ENCODE measurements around the gene HSF5.
A peak's percentile ranks its signal among the peaks of the same experiment; 100 is the strongest.

HSF5 gene

GRCh38 chr17:58421711-58422110 lies 66.5 kb downstream of the HSF5 start:
- H2BK12ac ChIP-seq (ENCODE audit: low read length) = no peak overlapping the region
- no peak overlapping the region for H2AFZ ChIP-seq (ENCODE audit: insufficient read depth, low read length, poor library complexity)
- no peak overlapping the region for H4K91ac ChIP-seq (ENCODE audit: low read depth, low read length)
- H3K27me3 ChIP-seq (ENCODE audit: insufficient read depth, low read length) = no peaks in the 10 kb centered on the region
- no peak overlapping the region for H4K12ac ChIP-seq (ENCODE audit: low read depth, low read length)
- DNase-seq = no peak
- H3K4me3 ChIP-seq (ENCODE audit: low read depth, low read length) = no peak overlapping the region
- H3K79me1 ChIP-seq (ENCODE audit: low read length) = peaks cover 1% of the 10 kb centered on the region
- H3K36me3 ChIP-seq (ENCODE audit: control insufficient read depth in 1 of 2, insufficient read depth in 2 of 2, low read length in 2 of 2) = no peaks in the 10 kb centered on the region
- H3K14ac ChIP-seq (ENCODE audit: low read length) = no peak overlapping the region
- no peak overlapping the region for H2BK120ac ChIP-seq (ENCODE audit: insufficient read depth, low read length, poor library complexity)
- no peaks in the 10 kb centered on the region for H3K4me1 ChIP-seq (ENCODE audit: control insufficient read depth in 1 of 2, insufficient read depth in 2 of 2, low read length in 2 of 2)
- no peak overlapping the region for H4K8ac ChIP-seq (ENCODE audit: low read depth, low read length)
- no peak overlapping the region for H3K4me2 ChIP-seq (ENCODE audit: low read length)
- no peak overlapping the region for H3K4ac ChIP-seq (ENCODE audit: low read depth, low read length)
- no peaks in the 10 kb centered on the region for H3K9me3 ChIP-seq (ENCODE audit: insufficient read depth, low read depth, low read length)
- no peaks in the 10 kb centered on the region for H3K79me2 ChIP-seq (ENCODE audit: control insufficient read depth, insufficient read depth, low read length, poor library complexity)
- no CpG with 5 or more reads among the region's 1 CpG for WGBS (ENCODE audit: extremely low coverage, insufficient coverage, insufficient read length)
- H2BK5ac ChIP-seq (ENCODE audit: low read depth, low read length, poor library complexity) = no peak overlapping the region
- no peak overlapping the region for H3K18ac ChIP-seq (ENCODE audit: low read length)
- H3K27ac ChIP-seq (ENCODE audit: low read depth, low read length) = no peak overlapping the region
- peak overlapping the region; percentile 61 for H3K23ac ChIP-seq (ENCODE audit: low read length)
- H2AK5ac ChIP-seq (ENCODE audit: low read length) = no peak overlapping the region
- no peak overlapping the region for H3K9ac ChIP-seq (ENCODE audit: low read length)

DNA sequence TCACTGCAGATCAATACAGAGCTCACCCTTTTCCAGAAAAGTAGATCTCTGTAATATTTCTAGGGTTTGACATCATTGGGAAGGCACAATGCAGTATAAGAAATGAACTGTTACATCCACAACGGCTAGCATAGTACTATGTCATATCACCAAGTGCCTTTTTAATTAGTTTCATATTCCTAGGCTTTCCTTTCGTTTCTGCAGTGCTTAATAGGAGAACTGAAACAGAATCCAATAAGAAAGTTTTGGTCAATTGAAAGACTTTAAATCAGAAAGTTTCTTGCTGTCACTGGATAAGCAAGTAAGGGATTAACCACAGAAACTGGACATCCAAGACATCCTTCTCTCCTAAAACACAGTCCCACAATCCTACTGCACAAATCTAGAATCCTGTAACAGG lies 67.4 kb downstream of the HSF5 start:
- Histone ChIP-seq H2BK120ac (ENCODE audit: insufficient read depth, low read length, poor library complexity) (no peak overlapping the region), H3K36me3 (ENCODE audit: control insufficient read depth in 1 of 2, insufficient read depth in 2 of 2, low read length in 2 of 2) (no peaks in the 10 kb centered on the region), H3K18ac (ENCODE audit: low read length) (no peak overlapping the region), H4K8ac (ENCODE audit: low read depth, low read length) (no peak overlapping the region), H3K9me3 (ENCODE audit: insufficient read depth, low read depth, low read length) (no peaks in the 10 kb centered on the region), H3K27me3 (ENCODE audit: insufficient read depth, low read length) (no peaks in the 10 kb centered on the region), H3K4me1 (ENCODE audit: control insufficient read depth in 1 of 2, insufficient read depth in 2 of 2, low read length in 2 of 2) (no peaks in the 10 kb centered on the region), H3K79me1 (ENCODE audit: low read length) (peaks cover 1% of the 10 kb centered on the region), H3K4ac (ENCODE audit: low read depth, low read length) (no peak overlapping the region), H3K14ac (ENCODE audit: low read length) (no peak overlapping the region), H3K27ac (ENCODE audit: low read depth, low read length) (no peak overlapping the region), H4K12ac (ENCODE audit: low read depth, low read length) (no peak overlapping the region), H3K4me2 (ENCODE audit: low read length) (no peak overlapping the region), H3K4me3 (ENCODE audit: low read depth, low read length) (no peak overlapping the region), H3K79me2 (ENCODE audit: control insufficient read depth, insufficient read depth, low read length, poor library complexity) (no peaks in the 10 kb centered on the region), H3K23ac (ENCODE audit: low read length) (no peak overlapping the region), H2AK5ac (ENCODE audit: low read length) (no peak overlapping the region), H2BK12ac (ENCODE audit: low read length) (no peak overlapping the region), H4K91ac (ENCODE audit: low read depth, low read length) (no peak overlapping the region), H3K9ac (ENCODE audit: low read length) (no peak overlapping the region), H2BK5ac (ENCODE audit: low read depth, low read length, poor library complexity) (no peak overlapping the region), H2AFZ (ENCODE audit: insufficient read depth, low read length, poor library complexity) (no peak overlapping the region)
- no CpG with 5 or more reads among the region's 2 CpGs for WGBS (ENCODE audit: extremely low coverage, insufficient coverage, insufficient read length)
- DNase-seq = no peak

GRCh38 chr17:58417300-58418092 lies 70.7 kb downstream of the HSF5 start, which contains the start of gene RNF43:
Gene RNF43 (minus strand): TSS chr17:58417534. CDS start chr17:58415577, 1,957 bp downstream.
- Histone ChIP-seq H3K23ac (ENCODE audit: low read length) (no peak within 1 kb of the TSS), H3K27ac (ENCODE audit: low read depth, low read length) (peak within 1 kb of the TSS; percentile 23), H2AFZ (ENCODE audit: insufficient read depth, low read length, poor library complexity) (no peak within 1 kb of the TSS), H3K9ac (ENCODE audit: low read length) (no peak within 1 kb of the TSS), H2BK12ac (ENCODE audit: low read length) (no peak within 1 kb of the TSS), H3K9me3 (ENCODE audit: insufficient read depth, low read depth, low read length) (no peaks in the 10 kb centered on the region), H3K79me2 (ENCODE audit: control insufficient read depth, insufficient read depth, low read length, poor library complexity) (no peaks in the 10 kb centered on the region), H4K12ac (ENCODE audit: low read depth, low read length) (no peak within 1 kb of the TSS), H2BK120ac (ENCODE audit: insufficient read depth, low read length, poor library complexity) (no peak within 1 kb of the TSS), H3K4me1 (ENCODE audit: control insufficient read depth in 1 of 2, insufficient read depth in 2 of 2, low read length in 2 of 2) (peaks cover 3% of the 10 kb centered on the region in 2 experiments), H3K79me1 (ENCODE audit: low read length) (peaks cover 1% of the 10 kb centered on the region), H3K18ac (ENCODE audit: low read length) (no peak within 1 kb of the TSS), H2AK5ac (ENCODE audit: low read length) (no peak within 1 kb of the TSS), H4K8ac (ENCODE audit: low read depth, low read length) (no peak within 1 kb of the TSS), H3K4me2 (ENCODE audit: low read length) (peak within 1 kb of the TSS; percentile 75), H3K4ac (ENCODE audit: low read depth, low read length) (no peak within 1 kb of the TSS), H3K27me3 (ENCODE audit: insufficient read depth, low read length) (no peaks in the 10 kb centered on the region), H3K4me3 (ENCODE audit: low read depth, low read length) (no peak within 1 kb of the TSS), H3K36me3 (ENCODE audit: control insufficient read depth in 1 of 2, insufficient read depth in 2 of 2, low read length in 2 of 2) (no peaks in the 10 kb centered on the region), H4K91ac (ENCODE audit: low read depth, low read length) (no peak within 1 kb of the TSS), H3K14ac (ENCODE audit: low read length) (peak within 1 kb of the TSS; percentile 51), H2BK5ac (ENCODE audit: low read depth, low read length, poor library complexity) (peak within 1 kb of the TSS; percentile 19)
- no CpG with 5 or more reads among the region's 8 CpGs for WGBS (ENCODE audit: extremely low coverage, insufficient coverage, insufficient read length)
- DNase-seq = peak; percentile 93

DNA sequence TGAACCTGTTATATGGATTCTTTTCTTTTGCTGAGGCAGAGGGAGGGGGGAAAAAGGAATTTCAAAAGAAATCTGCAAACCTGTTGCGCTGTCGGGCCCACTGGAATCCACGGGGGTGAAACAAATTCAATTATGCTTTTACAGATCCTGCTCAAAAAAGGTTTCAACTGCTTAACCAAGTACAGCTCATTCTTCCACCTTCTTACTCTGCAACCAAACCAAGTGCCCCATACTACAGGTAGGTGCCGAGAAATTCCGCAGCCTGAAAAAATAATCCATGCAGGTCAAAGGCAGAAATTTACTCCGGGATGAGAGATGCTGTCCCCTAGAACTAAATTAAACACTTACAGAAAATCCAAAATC lies 71.3 kb downstream of the HSF5 start:
- Histone ChIP-seq H3K18ac (ENCODE audit: low read length) (no peak overlapping the region), H3K36me3 (ENCODE audit: control insufficient read depth in 1 of 2, insufficient read depth in 2 of 2, low read length in 2 of 2) (no peaks in the 10 kb centered on the region), H3K14ac (ENCODE audit: low read length) (peak overlapping the region; percentile 51), H4K12ac (ENCODE audit: low read depth, low read length) (no peak overlapping the region), H3K27ac (ENCODE audit: low read depth, low read length) (peak overlapping the region; percentile 23), H3K9ac (ENCODE audit: low read length) (no peak overlapping the region), H2BK12ac (ENCODE audit: low read length) (no peak overlapping the region), H2BK5ac (ENCODE audit: low read depth, low read length, poor library complexity) (peak overlapping the region; percentile 19), H3K23ac (ENCODE audit: low read length) (no peak overlapping the region), H2AFZ (ENCODE audit: insufficient read depth, low read length, poor library complexity) (no peak overlapping the region), H2AK5ac (ENCODE audit: low read length) (no peak overlapping the region), H3K4ac (ENCODE audit: low read depth, low read length) (no peak overlapping the region), H4K8ac (ENCODE audit: low read depth, low read length) (no peak overlapping the region), H3K79me1 (ENCODE audit: low read length) (peaks cover 1% of the 10 kb centered on the region), H2BK120ac (ENCODE audit: insufficient read depth, low read length, poor library complexity) (no peak overlapping the region), H4K91ac (ENCODE audit: low read depth, low read length) (no peak overlapping the region), H3K27me3 (ENCODE audit: insufficient read depth, low read length) (no peaks in the 10 kb centered on the region), H3K4me2 (ENCODE audit: low read length) (peak overlapping the region; percentile 75), H3K9me3 (ENCODE audit: insufficient read depth, low read depth, low read length) (no peaks in the 10 kb centered on the region), H3K4me1 (ENCODE audit: control insufficient read depth in 1 of 2, insufficient read depth in 2 of 2, low read length in 2 of 2) (peaks cover 3% of the 10 kb centered on the region in 2 experiments), H3K79me2 (ENCODE audit: control insufficient read depth, insufficient read depth, low read length, poor library complexity) (no peaks in the 10 kb centered on the region), H3K4me3 (ENCODE audit: low read depth, low read length) (no peak overlapping the region)
- DNase-seq = peak in 1 of 2 donors; percentile 17
- WGBS (ENCODE audit: extremely low coverage, insufficient coverage, insufficient read length) = no CpG with 5 or more reads among the region's 6 CpGs

Data from trophoblast cell (in vitro differentiated cells and primary cell).